GM12878 (cell line): ENCODE results near the gene UNK. TPM values are rescaled to one million over a fixed set of nuclear protein-coding genes. Genes with fewer than 3 reads are reported as not detected.

ENCODE experiments used
- ATAC-seq: fragments of 200-7000 bp; cut with Tn5 transposase; 3 replicates; pipeline ENCODE4 v1.9.1; 2020; ENCODE audit warnings: mild to moderate bottlenecking, moderate library complexity
- BruUV-seq: library from RNA; stranded (reverse); fragments of 400-500 nt; replicated peaks from 2 replicates; lab custom pipeline; 2021; lab: Mats Ljungman, UMichigan
- CTCF ChIA-PET: fragments of 300-600 bp; sonication (Branson Sonifier 250); formaldehyde crosslinking; extraction: SDS; loops from one replicate; lab custom pipeline; 2021; ENCODE audit warnings: inconsistent platforms; lab: Yijun Ruan, JAX
- POLR2A ChIA-PET: fragments of 350-600 bp; formaldehyde crosslinking; extraction: SDS; loops from one replicate; lab custom pipeline; 2021; ENCODE audit warnings: inconsistent platforms; lab: Charles Lee
- RAD21 ChIA-PET: fragments of 300-600 bp; sonication (Branson Sonifier 250); formaldehyde crosslinking; loops from one replicate; lab custom pipeline; 2023; ENCODE audit warnings: antibody characterized with exemption; ENCODE audit not compliant: unreplicated experiment; lab: Charles Lee
- SMC1A ChIA-PET: fragments of 300-600 bp; sonication (Branson Sonifier 250); formaldehyde crosslinking; loops from one replicate; lab custom pipeline; 2023; ENCODE audit not compliant: unreplicated experiment, uncharacterized antibody; lab: Charles Lee
- DNase-seq: peaks from one replicate; pipeline ENCODE4 v3.0.0-alpha.2; 2011; ENCODE audit warnings: low read depth, low spot score
- FAIRE-seq: peaks from 3 replicates; lab custom pipeline; 2011; peaks lifted over from hg19 to GRCh38; lab: Jason Lieb, UNC
- H2AFZ ChIP-seq: 2 replicates; pipeline ENCODE4 v1.6.0; 2011; ENCODE audit warnings: low read depth, low read length, control low read depth; ENCODE audit not compliant: control insufficient read depth
- H3K27ac ChIP-seq: 2 replicates; pipeline ENCODE4 v1.5.1; 2011; ENCODE audit warnings: control low read depth; ENCODE audit not compliant: control insufficient read depth, insufficient read depth
- H3K27me3 ChIP-seq, 2 experiments: replicated peaks in 1 of 2; 2 replicates each; pipeline versions ENCODE4 v1.6.0 to v1.6.1; 2011; ENCODE audit warnings: low read length in 1 of 2; ENCODE audit not compliant: control insufficient read depth in 2 of 2, insufficient read depth in 2 of 2
- H3K36me3 ChIP-seq, 2 experiments: 2 replicates each; pipeline ENCODE4 v1.5.1; 2011; ENCODE audit warnings: low read length in 1 of 2; ENCODE audit not compliant: control insufficient read depth in 2 of 2, insufficient read depth in 2 of 2
- H3K4me1 ChIP-seq: 2 replicates; pipeline ENCODE4 v1.6.1; 2011; ENCODE audit warnings: mild to moderate bottlenecking, low read length, moderate library complexity, mixed read lengths; ENCODE audit not compliant: control insufficient read depth, insufficient read depth
- H3K4me2 ChIP-seq: 2 replicates; pipeline ENCODE4 v1.6.0; 2011; ENCODE audit warnings: control low read depth; ENCODE audit not compliant: control insufficient read depth, insufficient read depth
- H3K4me3 ChIP-seq: fragments of 200-600 bp; sonication (generic); 2 replicates; pipeline ENCODE4 v1.5.1; 2016
- H3K79me2 ChIP-seq: 2 replicates; pipeline ENCODE4 v1.6.0; 2011; ENCODE audit warnings: low read length; ENCODE audit not compliant: control insufficient read depth, insufficient read depth
- H3K9ac ChIP-seq: 2 replicates; pipeline ENCODE4 v1.8.0; 2011; ENCODE audit warnings: low read length, control low read depth, mixed read lengths; ENCODE audit not compliant: control insufficient read depth, insufficient read depth
- H3K9me3 ChIP-seq: replicated peaks from 3 replicates; pipeline ENCODE4 v1.5.1; 2011; ENCODE audit warnings: mild to moderate bottlenecking, low read length; ENCODE audit not compliant: control insufficient read depth, insufficient read depth
- H4K20me1 ChIP-seq: 2 replicates; pipeline ENCODE4 v1.6.0; 2011; ENCODE audit not compliant: control insufficient read depth, insufficient read depth
- BACH1 ChIP-seq: fragments of 450-650 bp; IDR thresholded peaks from 2 replicates; pipeline ENCODE4 v1.6.1; 2017; ENCODE audit warnings: mild to moderate bottlenecking, borderline replicate concordance
- E2F8 ChIP-seq: fragments of 450-650 bp; IDR thresholded peaks from 2 replicates; pipeline ENCODE4 v1.6.1; 2018; ENCODE audit warnings: mild to moderate bottlenecking, low read depth, moderate library complexity; ENCODE audit not compliant: partially characterized antibody
- FOXK2 ChIP-seq: fragments of 450-650 bp; IDR thresholded peaks from 2 replicates; pipeline ENCODE4 v1.6.1; 2017; ENCODE audit warnings: mild to moderate bottlenecking, moderate library complexity
- KAT2A ChIP-seq: conservative IDR thresholded peaks from 2 replicates; pipeline ENCODE4 v1.6.1; 2011; ENCODE audit warnings: low read depth, low read length; ENCODE audit not compliant: control insufficient read depth
- NR2F1 ChIP-seq: fragments of 450-650 bp; conservative IDR thresholded peaks from 2 replicates; pipeline ENCODE4 v1.6.1; 2017; ENCODE audit warnings: mild to moderate bottlenecking
- TCF7 ChIP-seq: IDR thresholded peaks from 2 replicates; pipeline ENCODE4 v1.6.1; 2014; ENCODE audit warnings: antibody characterized with exemption, borderline replicate concordance
- YY1 ChIP-seq: IDR thresholded peaks from 2 replicates; pipeline ENCODE4 v1.6.1; 2011; ENCODE audit warnings: low read depth, mild to moderate bottlenecking, low read length
- ZNF217 ChIP-seq: fragments of 450-650 bp; IDR thresholded peaks from 2 replicates; pipeline ENCODE4 v1.6.1; 2017; ENCODE audit warnings: antibody characterized with exemption, mild to moderate bottlenecking
- ZZZ3 ChIP-seq: IDR thresholded peaks from 2 replicates; pipeline ENCODE4 v1.6.1; 2011; ENCODE audit warnings: low read depth; ENCODE audit not compliant: control insufficient read depth, insufficient read length
- WGBS: methylation state at CpG from one replicate; pipeline ENCODE4 v1.1.6; 2016; ENCODE audit warnings: low lambda C conversion rate; ENCODE audit not compliant: insufficient replicate concordance, insufficient coverage; ENCODE audit errors: missing lambda C conversion rate; 5-methylcytosine and 5-hydroxymethylcytosine counted together
- in situ Hi-C: fragments of 300-500 bp; cut with MboI; formaldehyde crosslinking; loops from 9 replicates; pipeline ENCODE4 v1.14.3; 2018; ENCODE audit warnings: mixed read lengths
- intact Hi-C: fragments of 100-400 bp; cut with micrococcal nuclease; formaldehyde crosslinking; loops from one replicate; pipeline ENCODE4 v1.14.2; 2022; ENCODE audit not compliant: unreplicated experiment
- polyA plus RNA-seq, 11 experiments: library from polyadenylated mRNA; depleted of rRNA in 4 of 11; unstranded in 6 of 11; stranded (reverse) in 5 of 11; fragments of >200 nt; fragmentation: Nextera tagmentation in 4 of 11; fragmentation: Illumina TruSeq in 1 of 11; extraction: Ambion mirVana in 4 of 11; extraction: Trizol in 1 of 11; gene quantifications; 1 replicate in 1 of 11; 2 replicates in 10 of 11; pipeline versions ENCODE4 v1.2.1 to v1.2.3, GENCODE V29; 2011 to 2016; ENCODE audit warnings: inconsistent platforms in 2 of 11, missing spikeins in 2 of 11, low read depth in 1 of 11
- total RNA-seq, 4 experiments: library from RNA; depleted of rRNA in 3 of 4; stranded (reverse); fragments of >200 nt in 3 of 4; fragmentation: Illumina TruSeq in 1 of 4; extraction: Trizol in 1 of 4; gene quantifications; 2 replicates each; pipeline versions ENCODE4 v1.2.1 to v1.2.3, GENCODE V29; 2013 to 2021
- TF ChIP-seq, protein P1 (sequence below): fragments of 450-650 bp; IDR thresholded peaks from 2 replicates; pipeline ENCODE4 v1.6.1; 2016; ENCODE audit warnings: mild to moderate bottlenecking

UNK gene
- total and polyA plus RNA-seq, 10 of the 15 experiments (the other 5 are each of a cell fraction or from before 2014, with no cell fraction given): 8.9 to 34.5 (median 27.3) TPM

DNA sequence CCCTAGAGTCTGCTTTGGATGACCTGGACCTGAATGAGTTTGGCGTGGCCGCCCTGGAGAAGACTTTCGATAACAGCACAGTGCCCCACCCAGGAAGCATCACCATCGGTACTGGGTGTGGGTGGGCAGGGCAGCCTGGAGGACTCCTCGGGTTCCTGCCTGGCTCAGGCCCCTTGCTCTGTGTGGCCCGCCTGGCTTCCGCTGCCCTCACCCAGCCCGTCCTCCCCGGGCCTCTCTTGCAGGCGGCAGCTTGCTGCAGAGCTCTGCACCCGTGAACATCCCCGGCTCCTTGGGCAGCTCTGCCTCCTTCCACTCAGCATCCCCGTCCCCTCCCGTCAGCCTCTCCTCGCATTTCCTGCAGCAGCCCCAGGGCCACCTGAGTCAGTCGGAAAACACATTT, 35.1 kb downstream of the UNK start:
- Histone ChIP-seq H3K36me3 (peaks cover 23 to 30% of the 10 kb centered on the region in 2 experiments; a peak in 3 of 4 replicates), H3K4me3 (no peak overlapping the region), H2AFZ (no peak overlapping the region), H4K20me1 (no peaks in the 10 kb centered on the region), H3K9ac (no peak overlapping the region), H3K4me1 (no peaks in the 10 kb centered on the region), H3K27me3 (no peaks in the 10 kb centered on the region), H3K27ac (no peak overlapping the region), H3K4me2 (no peak overlapping the region)
- RAD21 ChIA-PET: no interaction called here
- ATAC-seq: no peak
- 86% methylated on average over 15 of the region's 16 CpGs for WGBS
- FAIRE-seq: no peak
- CTCF ChIA-PET: interaction anchor here (1.6 kb wide), 1 partner anchor 40 kb away, joined by 4 read pairs; no protein-coding TSS in a partner anchor
- POLR2A ChIA-PET: no interaction called here
- BruUV-seq: no TSS peak
- intact Hi-C loops: no loop called here
- DNase-seq: no peak
- TF ChIP-seq YY1: no peak
- TF ChIP-seq E2F8: no peak
- no peak for TF ChIP-seq BACH1
- no peak for TF ChIP-seq NR2F1
- no peak for TF ChIP-seq ZNF217
- TF ChIP-seq KAT2A: no peak
- no peak for TF ChIP-seq FOXK2
- TF ChIP-seq TCF7: no peak
- TF ChIP-seq, protein P1, sequence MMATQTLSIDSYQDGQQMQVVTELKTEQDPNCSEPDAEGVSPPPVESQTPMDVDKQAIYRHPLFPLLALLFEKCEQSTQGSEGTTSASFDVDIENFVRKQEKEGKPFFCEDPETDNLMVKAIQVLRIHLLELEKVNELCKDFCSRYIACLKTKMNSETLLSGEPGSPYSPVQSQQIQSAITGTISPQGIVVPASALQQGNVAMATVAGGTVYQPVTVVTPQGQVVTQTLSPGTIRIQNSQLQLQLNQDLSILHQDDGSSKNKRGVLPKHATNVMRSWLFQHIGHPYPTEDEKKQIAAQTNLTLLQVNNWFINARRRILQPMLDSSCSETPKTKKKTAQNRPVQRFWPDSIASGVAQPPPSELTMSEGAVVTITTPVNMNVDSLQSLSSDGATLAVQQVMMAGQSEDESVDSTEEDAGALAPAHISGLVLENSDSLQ: no peak
- TF ChIP-seq ZZZ3: no peak
- TF ChIP-seq, all 136 proteins: peak for 0
- H3K79me2 ChIP-seq: no peaks in the 10 kb centered on the region
- in situ Hi-C loops: no loop called here
- SMC1A ChIA-PET: no interaction called here
- H3K9me3 ChIP-seq: no peaks in the 10 kb centered on the region
